NOMO-1 treated with DMSO at 0.1 percent for 48 hours (cell line): Measurements from ENCODE around the gene OR51V1.
"Not testable (repeated sequence)": the region's sequence is repeated elsewhere in the genome, so short reads cannot be mapped to it uniquely, and the experiment has no call there.

Source experiments
- DNase-seq: peaks from one replicate; lab custom pipeline; 2025; ENCODE audit not compliant: unreplicated experiment; lab: John Stamatoyannopoulos, UW

The OR51V1 gene, protein sequence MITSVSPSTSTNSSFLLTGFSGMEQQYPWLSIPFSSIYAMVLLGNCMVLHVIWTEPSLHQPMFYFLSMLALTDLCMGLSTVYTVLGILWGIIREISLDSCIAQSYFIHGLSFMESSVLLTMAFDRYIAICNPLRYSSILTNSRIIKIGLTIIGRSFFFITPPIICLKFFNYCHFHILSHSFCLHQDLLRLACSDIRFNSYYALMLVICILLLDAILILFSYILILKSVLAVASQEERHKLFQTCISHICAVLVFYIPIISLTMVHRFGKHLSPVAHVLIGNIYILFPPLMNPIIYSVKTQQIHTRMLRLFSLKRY

DNA sequence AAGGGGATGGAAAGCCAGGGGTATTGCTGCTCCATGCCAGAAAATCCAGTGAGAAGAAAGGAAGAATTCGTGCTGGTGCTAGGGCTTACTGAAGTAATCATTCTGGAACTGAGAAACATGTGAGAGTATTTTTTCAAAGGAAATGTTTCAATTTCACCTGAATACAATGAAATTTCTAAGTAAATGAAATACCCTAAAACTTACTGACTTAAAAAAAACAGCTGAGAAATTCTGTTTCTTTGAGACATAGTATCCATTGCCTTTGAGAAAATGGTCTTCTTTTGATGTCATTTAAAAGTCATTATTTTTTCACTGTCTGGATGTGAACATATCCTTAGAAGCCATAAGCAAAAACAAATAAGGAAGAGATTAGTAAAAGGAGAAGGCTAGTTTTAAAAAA, at the start of gene OR51V1:
Gene OR51V1, minus strand, starts transcription at position 101 of the 400 bp plus-strand sequence. Its CDS starts 0 bp downstream, at position 101.
- DNase-seq: no peak

DNA sequence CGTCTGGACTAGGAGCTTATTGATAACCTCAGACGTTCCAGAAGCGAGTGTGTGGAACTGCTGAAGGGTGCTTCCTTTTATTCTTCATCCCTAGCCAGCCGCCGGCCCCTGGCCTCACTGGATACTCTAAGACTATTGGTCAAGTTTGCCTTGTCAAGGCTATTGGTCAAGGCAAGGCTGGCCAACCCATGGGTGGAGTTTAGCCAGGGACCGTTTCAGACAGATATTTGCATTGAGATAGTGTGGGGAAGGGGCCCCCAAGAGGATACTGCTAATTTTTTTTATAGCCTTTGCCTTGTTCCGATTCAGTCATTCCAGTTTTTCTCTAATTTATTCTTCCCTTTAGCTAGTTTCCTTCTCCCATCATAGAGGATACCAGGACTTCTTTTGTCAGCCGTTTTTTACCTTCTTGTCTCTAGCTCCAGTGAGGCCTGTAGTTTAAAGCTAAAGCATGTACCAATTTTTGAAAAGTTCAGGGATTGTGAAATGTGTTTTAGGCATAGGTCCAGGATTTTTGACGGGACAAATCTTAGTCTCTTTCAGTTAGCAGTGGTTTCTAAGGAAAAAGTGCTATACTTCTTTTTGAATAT, 49.4 kb upstream of the OR51V1 start, which contains the start of gene HBG1:
Gene HBG1, minus strand, starts transcription at position 51 of the 590 bp plus-strand sequence. CDS start 53 bp downstream, outside the sequence.
- not testable (repeated sequence) for DNase-seq

DNA sequence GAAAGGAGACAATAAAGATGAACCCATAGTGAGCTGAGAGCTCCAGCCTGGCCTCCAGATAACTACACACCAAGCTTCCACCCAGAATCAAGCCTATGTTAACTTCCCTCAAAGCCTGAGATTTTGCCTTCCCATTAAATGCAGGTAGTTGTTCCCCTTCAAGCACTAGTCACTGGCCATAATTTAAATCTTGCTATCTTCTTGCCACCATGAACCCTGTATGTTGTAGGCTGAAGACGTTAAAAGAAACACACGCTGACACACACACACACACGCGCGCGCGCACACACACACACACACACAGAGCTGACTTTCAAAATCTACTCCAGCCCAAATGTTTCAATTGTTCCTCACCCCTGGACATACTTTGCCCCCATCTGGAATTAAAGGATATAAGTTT, 48.0 kb upstream of the OR51V1 start:
- not testable (repeated sequence) for DNase-seq

DNA sequence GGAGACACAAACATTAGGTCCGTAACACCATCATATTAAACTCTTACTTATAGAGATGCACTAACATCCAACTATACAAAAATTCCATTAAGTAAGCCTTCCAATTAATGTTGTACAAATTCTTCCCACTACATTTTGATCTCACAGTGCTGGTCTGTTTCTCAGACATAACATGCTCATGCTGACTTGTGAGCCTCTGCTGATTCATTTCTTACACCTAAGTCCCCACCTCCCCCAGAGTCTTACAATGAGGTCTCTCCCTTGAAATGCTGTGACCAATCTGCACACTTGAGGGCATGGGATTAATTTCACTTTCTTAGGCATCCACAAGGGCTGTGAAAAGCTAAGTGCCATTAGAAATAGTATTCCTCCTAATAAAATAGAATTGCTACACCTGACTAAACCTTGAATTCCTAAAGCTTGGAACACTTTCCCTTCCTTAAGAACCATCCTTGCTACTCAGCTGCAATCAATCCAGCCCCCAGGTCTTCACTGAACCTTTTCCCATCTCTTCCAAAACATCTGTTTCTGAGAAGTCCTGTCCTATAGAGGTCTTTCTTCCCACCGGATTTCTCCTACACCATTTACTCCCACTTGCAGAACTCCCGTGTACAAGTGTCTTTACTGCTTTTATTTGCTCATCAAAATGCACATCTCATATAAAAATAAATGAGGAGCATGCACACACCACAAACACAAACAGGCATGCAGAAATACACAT, 47.1 kb upstream of the OR51V1 start:
- no peak for DNase-seq

DNA sequence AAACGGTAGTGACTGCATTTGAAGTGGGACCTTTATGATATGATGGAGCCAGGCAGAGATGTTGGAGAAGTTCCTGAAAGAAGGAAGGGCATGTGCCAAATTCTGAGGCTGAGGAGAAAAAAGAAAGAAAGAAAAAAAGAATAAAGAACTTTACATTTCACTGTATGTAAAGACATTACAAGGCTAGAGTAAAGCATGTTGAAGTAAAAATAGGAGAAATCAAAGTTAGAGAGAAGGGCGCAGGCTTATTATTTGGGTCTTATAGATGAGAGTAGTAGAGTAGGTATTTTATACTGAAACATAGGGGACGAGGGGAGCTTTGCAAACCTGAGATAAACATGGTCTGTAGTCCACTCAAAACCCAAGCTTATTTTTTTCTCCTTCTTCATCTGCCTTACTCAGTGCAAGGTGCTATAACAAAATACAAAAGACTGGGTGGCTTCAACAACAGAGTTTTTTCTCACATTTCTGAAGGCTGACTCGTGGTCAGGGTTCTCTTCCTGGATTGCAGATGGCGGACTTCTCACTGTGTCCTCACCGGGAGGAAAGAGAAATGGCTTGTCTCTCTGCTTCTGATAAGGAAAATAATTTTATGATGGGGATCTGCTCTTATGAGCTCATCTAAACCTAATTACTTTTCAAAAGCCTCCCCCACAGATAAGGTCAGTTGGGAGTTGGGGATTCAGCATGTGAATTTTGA, 46.4 kb upstream of the OR51V1 start:
- DNase-seq: no peak

DNA sequence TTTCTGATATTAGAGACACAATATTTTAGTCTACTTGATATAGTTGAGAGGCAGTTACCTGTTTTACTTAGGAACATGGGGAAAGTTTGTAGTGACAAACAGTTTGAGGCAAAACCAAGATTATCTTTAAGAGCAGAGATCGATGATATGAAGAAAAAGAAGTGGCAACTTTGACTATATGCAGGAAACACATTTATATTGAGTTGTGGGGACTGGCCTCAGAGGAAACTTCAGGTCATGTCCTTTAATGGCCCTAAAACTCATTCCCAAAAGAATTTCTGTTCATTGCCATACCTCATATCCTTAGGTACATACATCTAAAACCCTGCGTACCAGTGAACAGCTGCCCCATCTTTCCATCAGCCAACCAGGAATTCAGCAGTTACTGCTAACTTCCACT, 44.7 kb upstream of the OR51V1 start:
- DNase-seq: no peak

DNA sequence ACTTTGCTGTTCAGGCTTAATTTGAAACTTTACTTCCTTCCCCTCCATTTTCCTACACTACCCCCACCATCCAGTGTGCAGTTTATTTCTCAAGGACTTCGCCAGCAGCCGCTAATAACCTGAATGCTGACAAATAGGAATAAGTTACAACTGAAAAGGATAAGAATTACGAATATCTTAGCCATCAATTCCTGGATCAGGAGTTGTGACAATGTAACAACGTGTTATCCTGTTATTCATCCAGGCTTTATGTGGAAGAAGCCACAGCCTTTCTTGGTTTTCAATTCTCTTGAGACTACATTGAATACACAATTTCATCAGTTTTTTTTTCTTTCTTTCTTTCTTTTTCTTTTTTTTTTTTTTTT, 43.3 kb upstream of the OR51V1 start:
- no peak for DNase-seq

DNA sequence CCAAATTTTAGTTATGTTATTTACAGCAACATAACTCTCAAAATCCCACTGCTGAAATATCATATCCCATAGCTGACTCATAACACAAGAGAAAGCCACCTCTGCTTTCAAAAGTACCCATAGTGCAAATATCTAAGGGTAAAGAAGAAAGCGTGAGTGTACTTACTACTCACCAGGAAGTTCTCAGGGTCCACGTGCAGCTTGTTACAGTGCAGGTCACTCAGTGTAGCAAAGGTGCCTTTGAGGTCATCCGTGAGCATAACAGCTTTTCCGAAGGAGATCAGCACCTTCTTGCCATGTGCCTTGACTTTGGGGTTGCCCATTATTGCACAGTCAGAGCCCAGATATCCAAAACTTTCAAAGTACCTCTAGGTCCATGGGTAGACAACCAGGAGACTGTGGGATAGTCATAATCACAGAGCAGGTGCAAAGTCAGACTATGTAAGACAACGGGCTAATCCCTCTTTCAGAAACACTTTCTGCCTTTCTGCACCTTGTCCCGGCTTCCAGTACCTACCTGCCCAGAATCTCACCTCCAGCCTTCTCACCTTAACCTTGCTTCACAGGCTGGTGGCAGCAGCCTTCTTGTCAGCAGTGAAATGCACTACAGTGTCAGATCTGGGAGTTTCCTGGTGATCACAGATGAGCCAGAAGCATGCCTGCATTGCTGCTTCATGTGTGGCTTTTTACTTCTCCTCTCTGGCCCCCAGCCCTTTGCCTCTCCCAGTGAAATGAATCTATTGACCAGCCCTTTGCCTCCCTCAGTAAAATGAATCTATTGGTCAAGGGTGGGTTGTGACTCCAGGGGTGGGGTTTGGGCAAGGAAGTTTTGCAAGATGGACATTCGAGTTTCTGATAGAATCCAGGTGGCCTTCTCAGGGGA, 42.7 kb upstream of the OR51V1 start:
- DNase-seq: no peak

DNA sequence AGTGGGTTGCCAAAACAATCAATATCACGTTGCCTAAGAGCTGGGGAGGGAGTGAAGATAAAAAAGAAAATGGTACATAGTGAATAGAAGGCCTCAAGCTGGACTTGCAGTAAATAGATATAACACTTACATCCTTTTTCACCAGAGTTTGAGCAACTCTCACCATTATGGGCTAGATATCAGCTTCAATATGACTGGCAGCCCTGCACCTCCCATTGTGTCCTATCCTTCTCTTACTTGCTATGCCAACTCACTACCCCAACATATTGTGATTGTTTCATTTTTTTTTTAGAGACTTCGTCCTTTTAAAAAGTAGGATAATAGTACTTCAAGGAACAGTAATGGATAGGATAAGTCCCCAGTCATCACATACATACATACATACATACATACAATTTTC, 41.7 kb upstream of the OR51V1 start:
- DNase-seq: no peak

DNA sequence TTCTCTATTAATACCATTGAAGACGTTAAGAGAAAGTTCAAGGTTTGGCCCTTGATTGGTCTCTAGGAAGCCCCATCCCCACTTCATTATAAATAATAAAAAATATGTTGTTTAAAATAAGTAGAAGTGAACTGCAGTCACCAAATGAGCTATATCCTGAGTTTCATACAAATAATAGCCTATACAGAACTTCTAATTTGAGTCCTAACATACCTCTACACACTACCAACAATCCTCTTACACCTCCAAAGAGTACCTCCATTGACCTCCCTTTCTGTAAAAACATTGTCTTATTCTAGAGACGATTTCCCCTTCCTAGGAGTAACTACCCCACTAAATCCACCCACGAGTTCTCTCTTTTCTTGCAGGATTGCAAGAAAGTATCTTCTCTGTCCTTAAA, 41.0 kb upstream of the OR51V1 start:
- no peak for DNase-seq

DNA sequence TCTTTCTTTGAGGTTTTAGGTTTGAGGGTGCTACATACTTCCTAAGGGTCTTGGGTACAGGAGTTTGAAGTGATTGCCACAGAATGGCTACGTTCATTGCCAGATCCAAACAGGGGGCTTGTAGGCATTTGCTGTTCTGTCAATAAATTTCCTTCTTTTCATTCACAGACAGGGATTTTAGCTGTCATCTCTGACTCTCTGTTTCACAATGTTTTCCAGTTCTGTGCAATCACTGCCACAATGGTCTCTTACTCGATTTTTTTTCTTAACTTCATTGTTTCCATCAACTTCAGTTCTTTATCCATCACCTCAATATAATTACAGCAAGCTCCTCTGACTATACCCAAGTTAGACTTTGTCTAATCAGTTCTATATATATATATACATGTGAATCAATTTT, 40.0 kb upstream of the OR51V1 start:
- no peak for DNase-seq

DNA sequence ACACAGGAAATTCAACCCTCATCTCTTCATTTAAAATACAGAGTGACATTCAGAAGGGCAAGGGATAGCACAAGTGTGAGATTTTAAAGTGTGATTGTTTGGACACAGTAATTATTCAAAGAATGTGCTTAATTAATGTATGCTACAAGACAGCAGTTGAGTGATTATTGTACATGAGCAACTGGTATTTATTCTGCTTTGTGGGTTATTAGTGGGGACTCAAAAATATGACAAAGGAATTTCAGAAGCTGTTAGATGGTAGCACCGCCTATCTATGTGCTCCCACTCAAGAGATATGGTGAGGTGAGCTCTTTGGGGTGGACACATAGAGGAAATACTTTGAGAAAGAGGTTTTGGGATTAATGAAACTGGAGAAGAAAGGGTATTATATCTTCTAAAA, 39.6 kb upstream of the OR51V1 start:
- DNase-seq: no peak

DNA sequence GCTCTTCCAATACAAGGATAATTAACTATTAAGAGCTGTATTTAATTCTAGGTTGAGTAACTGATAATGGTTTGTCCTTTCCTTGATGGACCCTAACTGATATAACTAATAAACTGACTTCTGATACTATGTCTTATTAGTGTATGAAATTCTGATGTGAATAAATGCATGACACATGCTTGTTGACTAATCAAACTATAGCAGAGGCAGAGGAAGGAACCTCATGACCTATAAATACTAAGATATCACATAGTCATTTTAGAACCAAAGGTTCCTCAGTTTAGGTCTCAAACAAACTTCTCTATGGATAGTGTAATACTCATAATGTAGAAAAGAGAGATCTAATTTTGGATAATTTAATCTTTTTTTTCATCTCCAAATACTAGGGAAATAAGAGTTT, 38.6 kb upstream of the OR51V1 start:
- no peak for DNase-seq

DNA sequence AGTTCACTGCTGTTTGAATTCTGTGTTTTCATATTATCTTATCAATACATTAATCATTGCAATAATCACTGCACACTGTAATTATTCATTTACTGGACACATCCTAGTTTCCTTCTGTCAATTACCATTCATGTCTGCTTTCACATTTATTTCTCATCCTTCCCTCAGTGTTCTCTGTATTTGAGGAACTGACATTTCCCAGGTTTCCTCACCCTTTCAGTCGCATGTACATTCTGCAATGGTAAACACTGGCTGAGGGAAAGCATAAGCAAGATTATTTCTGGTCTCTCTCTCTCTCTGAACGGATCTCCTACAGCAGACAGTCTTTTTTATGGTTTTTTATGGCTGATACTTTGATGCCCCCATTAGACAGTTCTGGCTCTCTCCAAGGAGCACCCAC, 38.0 kb upstream of the OR51V1 start:
- no peak for DNase-seq

DNA sequence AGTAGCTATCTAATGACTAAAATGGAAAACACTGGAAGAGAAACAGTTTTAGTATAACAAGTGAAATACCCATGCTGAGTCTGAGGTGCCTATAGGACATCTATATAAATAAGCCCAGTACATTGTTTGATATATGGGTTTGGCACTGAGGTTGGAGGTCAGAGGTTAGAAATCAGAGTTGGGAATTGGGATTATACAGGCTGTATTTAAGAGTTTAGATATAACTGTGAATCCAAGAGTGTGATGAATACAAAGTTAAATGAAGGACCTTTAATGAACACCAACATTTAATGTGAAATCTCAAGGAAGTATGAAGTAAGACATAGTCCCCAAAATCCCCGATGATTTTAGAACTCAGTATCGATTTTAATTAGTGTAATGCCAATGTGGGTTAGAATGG, 36.9 kb upstream of the OR51V1 start:
- DNase-seq: no peak

DNA sequence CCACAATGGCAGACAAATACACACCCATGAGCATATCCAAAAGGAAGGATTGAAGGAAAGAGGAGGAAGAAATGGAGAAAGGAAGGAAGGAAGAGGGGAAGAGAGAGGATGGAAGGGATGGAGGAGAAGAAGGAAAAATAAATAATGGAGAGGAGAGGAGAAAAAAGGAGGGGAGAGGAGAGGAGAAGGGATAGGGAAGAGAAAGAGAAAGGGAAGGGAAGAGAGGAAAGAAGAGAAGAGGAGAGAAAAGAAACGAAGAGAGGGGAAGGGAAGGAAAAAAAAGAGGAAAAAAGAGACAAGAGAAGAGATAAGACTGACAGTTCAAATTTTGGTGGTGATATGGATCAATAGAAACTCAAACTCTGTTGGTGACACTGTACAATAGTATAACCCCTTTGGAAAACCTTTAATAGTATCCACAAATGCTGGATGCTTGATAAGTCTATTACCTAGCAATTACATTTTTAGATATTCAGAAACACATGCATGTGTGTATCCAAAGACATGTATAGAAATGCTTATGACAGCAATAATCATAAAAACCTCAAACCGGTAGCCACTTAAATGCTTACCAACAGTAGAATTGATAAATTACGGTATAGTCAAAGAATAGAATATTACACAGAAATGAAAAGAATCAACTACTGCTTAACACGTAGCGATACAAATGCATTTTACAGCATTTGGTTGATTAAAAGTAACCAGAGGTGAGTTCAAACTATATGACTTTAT, 35.0 kb upstream of the OR51V1 start:
- DNase-seq: no peak

DNA sequence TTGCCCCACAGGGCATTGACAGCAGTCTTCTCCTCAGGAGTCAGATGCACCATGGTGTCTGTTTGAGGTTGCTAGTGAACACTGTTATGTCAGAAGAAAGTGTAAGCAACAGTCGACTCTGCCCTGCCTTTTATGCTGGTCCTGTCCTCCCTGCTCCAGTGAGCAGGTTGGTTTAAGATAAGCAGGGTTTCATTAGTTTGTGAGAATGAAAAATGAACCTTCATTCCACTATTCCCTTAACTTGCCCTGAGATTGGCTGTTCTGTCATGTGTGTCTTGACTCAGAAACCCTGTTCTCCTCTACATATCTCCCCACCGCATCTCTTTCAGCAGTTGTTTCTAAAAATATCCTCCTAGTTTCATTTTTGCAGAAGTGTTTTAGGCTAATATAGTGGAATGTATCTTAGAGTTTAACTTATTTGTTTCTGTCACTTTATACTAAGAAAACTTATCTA, 33.9 kb upstream of the OR51V1 start, which contains the start of gene HBD:
Gene HBD, minus strand, starts transcription at position 103 of the 454 bp plus-strand sequence. Its CDS starts 50 bp downstream, at position 53.
- no peak for DNase-seq

DNA sequence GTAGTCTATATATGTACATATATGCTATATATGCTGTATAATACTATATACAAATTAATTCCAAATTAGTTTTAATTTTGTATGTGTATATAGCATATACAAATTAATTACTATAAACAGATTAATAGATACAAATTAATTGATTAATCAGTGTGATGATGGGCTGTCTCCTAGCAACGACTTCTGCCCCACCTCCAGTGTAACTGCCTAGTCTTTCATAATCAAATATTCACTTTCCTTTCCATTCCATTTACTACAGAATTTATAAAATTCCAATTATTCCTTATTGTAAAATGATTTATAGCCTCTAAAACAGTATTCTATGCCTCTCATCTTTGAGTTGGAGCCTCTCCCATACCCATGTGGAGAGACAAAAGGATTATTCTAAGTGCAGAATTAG, 32.8 kb upstream of the OR51V1 start:
- no peak for DNase-seq

DNA sequence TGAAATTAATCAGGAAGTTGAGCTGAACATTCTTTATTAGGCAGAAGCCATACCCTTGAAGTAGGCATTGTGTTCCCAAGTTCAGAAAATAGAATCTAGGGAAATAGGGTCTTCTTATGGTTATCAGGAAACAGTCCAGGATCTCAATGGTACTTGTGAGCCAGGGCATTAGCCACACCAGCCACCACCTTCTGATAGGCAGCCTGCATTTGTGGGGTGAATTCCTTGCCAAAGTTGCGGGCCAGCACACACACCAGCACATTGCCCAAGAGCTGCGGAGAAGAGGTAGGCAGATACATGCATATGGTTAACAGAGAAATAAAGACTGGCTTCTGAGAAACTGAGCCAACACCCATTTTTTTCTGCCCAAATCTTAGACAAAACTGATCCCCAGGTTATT, 32.3 kb upstream of the OR51V1 start:
- no peak for DNase-seq

DNA sequence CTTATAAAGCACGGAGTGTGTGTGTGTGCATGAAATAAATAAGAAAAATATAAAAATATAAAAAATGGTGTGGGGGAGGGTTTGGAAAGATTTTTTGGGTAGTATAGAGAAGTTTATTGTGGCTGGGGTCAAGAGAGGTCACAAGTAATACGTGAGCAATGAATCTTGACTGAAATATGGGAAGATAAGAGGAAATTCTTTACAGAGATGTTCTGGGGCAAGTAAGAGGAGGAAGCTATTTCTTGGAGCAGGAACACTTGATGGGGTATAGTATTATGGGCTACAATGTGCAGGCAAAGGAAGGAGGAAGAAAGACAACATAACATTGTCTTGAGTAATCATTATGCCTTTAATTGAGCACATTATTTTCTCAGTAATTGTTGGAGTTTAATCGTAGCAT, 31.7 kb upstream of the OR51V1 start:
- no peak for DNase-seq
